Measurements from ENCODE around the gene HOXC6. TPM values are rescaled to one million over a fixed set of nuclear protein-coding genes. Genes with fewer than 3 reads are reported as not detected.
"Not testable (repeated sequence)": the region's sequence is repeated elsewhere in the genome, so short reads cannot be mapped to it uniquely, and the experiment has no call there.

The HOXC6 gene
- polyA plus RNA-seq, 4 donors, result 1.5 to 10.4 (median 1.9) TPM; not detected in 1

- no peaks in the 10 kb centered on the region for H3K9me3 ChIP-seq (ENCODE audit: control insufficient read depth in 2 of 2, insufficient read depth in 1 of 2, low read depth in 1 of 2, low read length in 1 of 2)
- no peak for FAIRE-seq
- H3K4me3 ChIP-seq (ENCODE audit: low read depth in 1 of 3, low read length in 3 of 3), result no peak overlapping the region
- H3K4me1 ChIP-seq (ENCODE audit: control insufficient read depth in 3 of 3, insufficient read depth in 2 of 3, low read depth in 1 of 3, low read length in 2 of 3), result no peaks in the 10 kb centered on the region
- DNase-seq, result no peak
- H3K27me3 ChIP-seq (ENCODE audit: control insufficient read depth in 3 of 3, insufficient read depth in 3 of 3, low read length in 3 of 3), result peaks cover 0 to 13% (median 4%) of the 10 kb centered on the region in 3 donors
- no peak overlapping the region for H3K27ac ChIP-seq (ENCODE audit: low read depth in 1 of 3, low read length in 2 of 3)
- H3K36me3 ChIP-seq (ENCODE audit: control insufficient read depth in 3 of 3, insufficient read depth in 2 of 3, low read depth in 1 of 3, low read length in 3 of 3), result no peaks in the 10 kb centered on the region
These were observed 47.7 kb downstream of the HOXC6 start for GRCh38 chr12:54075974-54076373.

DNA sequence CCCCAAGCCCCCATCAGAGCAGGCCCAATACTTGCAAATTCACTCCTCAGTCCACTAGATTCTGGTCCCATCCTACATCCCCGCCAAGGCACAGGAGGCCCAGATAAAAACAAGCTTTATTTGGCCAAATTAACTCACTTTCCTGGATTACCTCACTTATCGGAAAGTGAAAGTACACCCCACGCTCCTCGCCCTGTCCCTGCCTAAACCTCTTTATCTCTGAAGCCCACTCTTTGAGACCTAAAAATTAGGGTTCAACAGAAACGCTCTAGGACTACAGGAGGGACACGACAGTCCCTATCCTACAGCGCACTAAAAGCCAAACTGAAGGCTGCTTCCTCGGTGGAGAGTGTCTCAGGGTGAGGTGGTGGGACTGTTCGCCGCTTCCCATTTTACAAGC is 49.6 kb downstream of the HOXC6 start:
- WGBS, 3 donors, result 58 to 70% (median 70%) methylated on average over 10 of the region's 10 CpGs
- H3K27me3 ChIP-seq (ENCODE audit: control insufficient read depth in 3 of 3, insufficient read depth in 3 of 3, low read length in 3 of 3); H3K9me3 ChIP-seq (ENCODE audit: control insufficient read depth in 2 of 2, insufficient read depth in 1 of 2, low read depth in 1 of 2, low read length in 1 of 2); H3K4me1 ChIP-seq (ENCODE audit: control insufficient read depth in 3 of 3, insufficient read depth in 2 of 3, low read depth in 1 of 3, low read length in 2 of 3); FAIRE-seq; DNase-seq; H3K4me3 ChIP-seq (ENCODE audit: low read depth in 1 of 3, low read length in 3 of 3); H3K36me3 ChIP-seq (ENCODE audit: control insufficient read depth in 3 of 3, insufficient read depth in 2 of 3, low read depth in 1 of 3, low read length in 3 of 3): not testable (repeated sequence)
- H3K27ac ChIP-seq (ENCODE audit: low read depth in 1 of 3, low read length in 2 of 3), result peak overlapping the region in 2 of 3 donors; percentile 48 to 87

DNA sequence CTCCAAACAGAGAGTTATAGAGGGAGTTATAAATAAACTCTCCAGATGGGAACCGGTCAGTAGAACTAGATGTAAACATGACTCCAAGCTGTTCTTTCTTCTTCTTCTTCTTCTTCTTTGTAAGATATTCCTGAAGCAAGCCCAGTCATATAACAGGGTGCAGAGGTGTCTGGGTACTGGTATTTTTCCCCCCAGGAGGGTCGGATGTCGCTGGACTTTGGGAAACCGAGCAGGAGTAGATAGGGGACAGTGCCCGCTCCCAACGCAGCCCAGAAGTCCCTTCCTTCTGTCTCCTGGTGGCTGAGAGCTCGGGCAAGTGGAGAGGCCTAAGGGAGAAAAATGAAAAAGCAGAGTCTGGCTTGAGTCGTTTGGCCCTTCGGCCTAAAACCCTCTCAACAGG is 50.9 kb downstream of the HOXC6 start:
- H3K27ac ChIP-seq (ENCODE audit: low read depth in 1 of 3, low read length in 2 of 3), result peak overlapping the region in 2 of 3 donors; percentile 66 to 89
- DNase-seq; H3K27me3 ChIP-seq (ENCODE audit: control insufficient read depth in 3 of 3, insufficient read depth in 3 of 3, low read length in 3 of 3); FAIRE-seq; H3K9me3 ChIP-seq (ENCODE audit: control insufficient read depth in 2 of 2, insufficient read depth in 1 of 2, low read depth in 1 of 2, low read length in 1 of 2); H3K36me3 ChIP-seq (ENCODE audit: control insufficient read depth in 3 of 3, insufficient read depth in 2 of 3, low read depth in 1 of 3, low read length in 3 of 3): not testable (repeated sequence)
- H3K4me1 ChIP-seq (ENCODE audit: control insufficient read depth in 3 of 3, insufficient read depth in 2 of 3, low read depth in 1 of 3, low read length in 2 of 3), result peaks cover 0 to 15% (median 0%) of the 10 kb centered on the region in 3 donors
- WGBS, 3 donors, result 63 to 84% (median 79%) methylated on average over 8 to 9 of the region's 9 CpGs
- H3K4me3 ChIP-seq (ENCODE audit: low read depth in 1 of 3, low read length in 3 of 3), result peak overlapping the region in 1 of 3 donors; percentile 18

Other genes with a start within 250 kb of the HOXC6 start
- not detected for gene HOXC13, start 89.6 kb upstream of the HOXC6 start, polyA plus RNA-seq
- not detected for gene HOXC12, start 73.5 kb upstream of the HOXC6 start, polyA plus RNA-seq
- gene HOXC11, start 55.3 kb upstream of the HOXC6 start, polyA plus RNA-seq, result 1 to 10 TPM in 1 of 4 donors, under 1 TPM in 3; 0.03 to 1.1 (median 0.63) TPM
- gene HOTAIR, start 53.5 kb upstream of the HOXC6 start, polyA plus RNA-seq, result under 1 TPM in 1 of 4 donors, not detected in 3; 0.24 TPM
- 1 to 10 TPM in 1 of 4 donors, not detected in 3; 1.2 TPM for gene HOXC10, start 43.3 kb upstream of the HOXC6 start, polyA plus RNA-seq
- gene HOXC9, start 28.3 kb upstream of the HOXC6 start, polyA plus RNA-seq, result 1 to 10 TPM in 1 of 4 donors, not detected in 3; 2.2 TPM
- gene HOXC8, start 19.5 kb upstream of the HOXC6 start, polyA plus RNA-seq, result 1 to 10 TPM in 1 of 4 donors, under 1 TPM in 1, not detected in 2; 0.03 to 3.6 TPM
- under 1 TPM in 2 of 4 donors, not detected in 2; 0.63 to 0.65 TPM for gene HOXC5, start 4.6 kb downstream of the HOXC6 start, polyA plus RNA-seq
- 1 to 10 TPM in 2 of 4 donors, under 1 TPM in 1, not detected in 1; 0.54 to 8.2 (median 1.1) TPM for gene HOXC4, start 25.4 kb downstream of the HOXC6 start, polyA plus RNA-seq
- 10 to 100 TPM; 25.9 to 83.9 (median 52.1) TPM for gene SMUG1, start 160.5 kb downstream of the HOXC6 start, polyA plus RNA-seq